Endothelial cell of umbilical vein (primary cell): ENCODE measurements around the gene LCN12.

Source experiments
- EZH2 ChIP-seq: IDR thresholded peaks from 2 replicates; pipeline ENCODE4 v1.6.1; 2012; ENCODE audit warnings: borderline replicate concordance, low read depth, mild to moderate bottlenecking, moderate library complexity, low read length, inconsistent platforms; ENCODE audit not compliant: severe bottlenecking
- JUN ChIP-seq: IDR thresholded peaks from 2 replicates; pipeline ENCODE4 v1.6.1; 2011; ENCODE audit warnings: borderline replicate concordance, low read depth; ENCODE audit not compliant: insufficient read length, insufficient read depth
- POLR2A ChIP-seq: IDR thresholded peaks from 2 replicates; pipeline ENCODE4 v1.6.1; 2012; ENCODE audit warnings: low read depth, mild to moderate bottlenecking, control low read depth, low read length
- POLR2AphosphoS5 ChIP-seq: IDR thresholded peaks from 2 replicates; pipeline ENCODE4 v1.6.1; 2012; ENCODE audit warnings: low read depth, mild to moderate bottlenecking, control low read depth, low read length, moderate library complexity; ENCODE audit not compliant: insufficient read depth
- TF ChIP-seq, protein P1 (sequence below), 2 donors: IDR thresholded peaks; 1 replicate in 1 of 2; 2 replicates in 1 of 2; pipeline ENCODE4 v1.5.1; 2011; ENCODE audit warnings: low read length in 2 of 2, mild to moderate bottlenecking in 2 of 2, moderate library complexity in 2 of 2, control low read depth in 1 of 2, inconsistent platforms in 1 of 2, low read depth in 1 of 2; ENCODE audit not compliant: insufficient read depth in 1 of 2; ENCODE audit errors: extremely low read depth in 1 of 2

GRCh38 chr9:136958473-136958872 is 6.4 kb downstream of the LCN12 start:
- TF ChIP-seq, protein P1, sequence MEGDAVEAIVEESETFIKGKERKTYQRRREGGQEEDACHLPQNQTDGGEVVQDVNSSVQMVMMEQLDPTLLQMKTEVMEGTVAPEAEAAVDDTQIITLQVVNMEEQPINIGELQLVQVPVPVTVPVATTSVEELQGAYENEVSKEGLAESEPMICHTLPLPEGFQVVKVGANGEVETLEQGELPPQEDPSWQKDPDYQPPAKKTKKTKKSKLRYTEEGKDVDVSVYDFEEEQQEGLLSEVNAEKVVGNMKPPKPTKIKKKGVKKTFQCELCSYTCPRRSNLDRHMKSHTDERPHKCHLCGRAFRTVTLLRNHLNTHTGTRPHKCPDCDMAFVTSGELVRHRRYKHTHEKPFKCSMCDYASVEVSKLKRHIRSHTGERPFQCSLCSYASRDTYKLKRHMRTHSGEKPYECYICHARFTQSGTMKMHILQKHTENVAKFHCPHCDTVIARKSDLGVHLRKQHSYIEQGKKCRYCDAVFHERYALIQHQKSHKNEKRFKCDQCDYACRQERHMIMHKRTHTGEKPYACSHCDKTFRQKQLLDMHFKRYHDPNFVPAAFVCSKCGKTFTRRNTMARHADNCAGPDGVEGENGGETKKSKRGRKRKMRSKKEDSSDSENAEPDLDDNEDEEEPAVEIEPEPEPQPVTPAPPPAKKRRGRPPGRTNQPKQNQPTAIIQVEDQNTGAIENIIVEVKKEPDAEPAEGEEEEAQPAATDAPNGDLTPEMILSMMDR (IDR thresholded peaks at IDR 0.05; ENCODE audit: extremely low read depth in 1 of 2, insufficient read depth in 1 of 2, low read depth in 1 of 2, low read length in 2 of 2) = no peak
- TF ChIP-seq JUN (no peak), POLR2AphosphoS5 (no peak), POLR2A (no peak), EZH2 (no peak)
